ENCODE results near the gene ARHGAP22.

Gene ARHGAP22

GRCh38 chr10:48550071-48550691 lies 54.7 kb downstream of the ARHGAP22 start:
- no peak for DNase-seq

- DNase-seq, result no peak
These were observed 55.6 kb downstream of the ARHGAP22 start for GRCh38 chr10:48549236-48549635.

- no peak for DNase-seq
These were observed 56.2 kb downstream of the ARHGAP22 start for GRCh38 chr10:48548531-48549135.

- DNase-seq, result no peak
These were observed 56.9 kb downstream of the ARHGAP22 start for GRCh38 chr10:48547981-48548380.

- no peak for DNase-seq
These were observed 57.6 kb downstream of the ARHGAP22 start for GRCh38 chr10:48547061-48547895.

- no peak for DNase-seq
These were observed 59.3 kb downstream of the ARHGAP22 start for GRCh38 chr10:48545462-48546145.

- no peak for DNase-seq
These were observed 61.6 kb downstream of the ARHGAP22 start for GRCh38 chr10:48543182-48543844.

GRCh38 chr10:48542471-48543181 lies 62.2 kb downstream of the ARHGAP22 start:
- no peak for DNase-seq

- DNase-seq, result no peak
These were observed 63.6 kb downstream of the ARHGAP22 start for GRCh38 chr10:48541144-48541795.

GRCh38 chr10:48538611-48539010 lies 66.3 kb downstream of the ARHGAP22 start:
- no peak for DNase-seq

- no peak for DNase-seq
These were observed 67.7 kb downstream of the ARHGAP22 start for GRCh38 chr10:48536916-48537890.

- no peak for DNase-seq
These were observed 68.7 kb downstream of the ARHGAP22 start for GRCh38 chr10:48536156-48536500.

GRCh38 chr10:48535416-48536155 lies 69.3 kb downstream of the ARHGAP22 start:
- DNase-seq, result no peak

GRCh38 chr10:48533951-48534720 lies 70.7 kb downstream of the ARHGAP22 start:
- DNase-seq, result no peak

GRCh38 chr10:48533540-48533939 lies 71.3 kb downstream of the ARHGAP22 start:
- DNase-seq, result no peak

- DNase-seq, result no peak
These were observed 73.4 kb downstream of the ARHGAP22 start for GRCh38 chr10:48531486-48531885.

GRCh38 chr10:48529331-48529730 lies 75.5 kb downstream of the ARHGAP22 start:
- DNase-seq, result no peak

GRCh38 chr10:48527756-48528155 lies 77.1 kb downstream of the ARHGAP22 start:
- no peak for DNase-seq
